Adipocyte (in vitro differentiated cells): ENCODE results near the gene DERA.

Experiments used
- DNase-seq: peaks from one replicate; pipeline ENCODE4 v3.0.0-alpha.2; 2015; ENCODE audit warnings: low read depth
- H3K27me3 ChIP-seq: replicated peaks from 2 replicates; pipeline ENCODE4 v1.7.0; 2013; ENCODE audit warnings: mild to moderate bottlenecking, low read length, moderate library complexity; ENCODE audit not compliant: control insufficient read depth, insufficient read depth
- H3K36me3 ChIP-seq: 2 replicates; pipeline ENCODE4 v1.7.0; 2013; ENCODE audit warnings: low read length, mild to moderate bottlenecking, moderate library complexity; ENCODE audit not compliant: control insufficient read depth, insufficient read depth, severe bottlenecking
- H3K4me1 ChIP-seq: 2 replicates; pipeline ENCODE4 v1.7.0; 2013; ENCODE audit warnings: mild to moderate bottlenecking, low read length, moderate library complexity; ENCODE audit not compliant: control insufficient read depth, insufficient read depth
- H3K4me3 ChIP-seq: 2 replicates; pipeline ENCODE4 v1.7.0; 2013; ENCODE audit warnings: mild to moderate bottlenecking, low read length, moderate library complexity
- H3K9ac ChIP-seq: 2 replicates; pipeline ENCODE4 v1.7.0; 2013; ENCODE audit warnings: mild to moderate bottlenecking, low read length, moderate library complexity
- H3K9me3 ChIP-seq: 2 replicates; pipeline ENCODE4 v1.7.0; 2013; ENCODE audit warnings: mild to moderate bottlenecking, low read length, moderate library complexity; ENCODE audit not compliant: control insufficient read depth

DERA gene

DNA sequence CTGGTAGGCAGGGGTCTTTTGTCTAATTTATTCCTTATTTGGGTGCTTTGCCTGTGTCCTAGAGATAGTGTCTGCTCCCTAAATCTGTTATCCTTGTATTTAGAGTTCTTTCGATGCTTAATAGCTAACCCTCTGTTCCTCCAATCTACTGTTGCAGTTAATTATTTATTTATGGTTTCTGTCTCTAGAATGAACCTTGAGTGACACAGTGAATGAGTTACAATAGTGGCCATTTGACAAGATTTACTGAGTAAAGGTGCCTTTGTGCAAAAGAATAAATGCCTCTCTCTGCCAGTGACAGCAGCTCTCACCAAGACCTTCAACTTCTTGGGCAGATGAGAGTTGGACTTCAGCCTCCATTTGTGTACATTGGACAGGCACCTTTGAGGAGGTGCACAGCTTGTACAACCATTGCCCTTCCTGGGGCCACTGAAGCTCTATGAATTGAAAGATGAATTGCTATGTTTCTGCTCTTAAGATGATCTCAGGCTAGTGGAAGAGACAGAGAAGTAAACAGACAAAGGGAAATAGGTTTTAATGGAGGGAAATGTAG lies 165.9 kb downstream of the DERA start:
- Histone ChIP-seq H3K9ac (no peak overlapping the region), H3K36me3 (no peaks in the 10 kb centered on the region), H3K4me3 (no peak overlapping the region), H3K9me3 (no peaks in the 10 kb centered on the region), H3K4me1 (no peaks in the 10 kb centered on the region), H3K27me3 (no peaks in the 10 kb centered on the region)
- DNase-seq = no peak

DNA sequence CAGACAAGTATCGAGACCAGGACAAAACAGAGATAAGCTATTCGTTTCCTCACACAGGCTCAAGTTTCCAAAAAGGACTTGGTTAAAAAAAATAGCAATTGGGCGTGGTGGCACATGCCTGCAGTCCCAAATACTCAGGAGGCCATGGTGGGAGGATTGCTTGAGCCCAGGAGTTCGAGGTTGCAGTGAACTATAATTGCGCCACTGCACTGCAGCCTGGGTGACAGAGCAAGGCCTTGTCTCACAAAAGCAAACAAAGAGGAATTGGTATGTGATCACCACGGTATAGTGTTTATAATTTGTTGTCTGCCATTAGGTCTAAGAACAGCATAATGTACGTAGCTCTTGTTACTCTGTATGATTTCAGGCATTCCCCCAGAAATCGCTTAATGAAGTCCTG lies 175.3 kb downstream of the DERA start:
- no peak for DNase-seq
- Histone ChIP-seq H3K4me1 (peaks cover 3% of the 10 kb centered on the region), H3K4me3 (no peak overlapping the region), H3K27me3 (no peaks in the 10 kb centered on the region), H3K36me3 (no peaks in the 10 kb centered on the region), H3K9ac (no peak overlapping the region), H3K9me3 (no peaks in the 10 kb centered on the region)

- Histone ChIP-seq H3K9ac (no peak overlapping the region), H3K27me3 (no peaks in the 10 kb centered on the region), H3K4me1 (peaks cover 3% of the 10 kb centered on the region), H3K4me3 (no peak overlapping the region), H3K9me3 (no peaks in the 10 kb centered on the region), H3K36me3 (no peaks in the 10 kb centered on the region)
- DNase-seq = no peak
These were observed 175.8 kb downstream of the DERA start for GRCh38 chr12:16086942-16087341.
